ENCODE results near the gene AJAP1.

The AJAP1 gene

GRCh38 chr1:4796161-4797015, 142.0 kb downstream of the AJAP1 start:
- DNase-seq (ENCODE audit: low read depth, low spot score) = no peak
- no peak overlapping the region for H3K27ac ChIP-seq

- DNase-seq (ENCODE audit: low read depth, low spot score) = no peak
- H3K27ac ChIP-seq = no peak overlapping the region
These were observed 142.6 kb downstream of the AJAP1 start for GRCh38 chr1:4797016-4797410.

- no peak for DNase-seq (ENCODE audit: low read depth, low spot score)
- no peak overlapping the region for H3K27ac ChIP-seq
These were observed 143.0 kb downstream of the AJAP1 start for GRCh38 chr1:4797429-4797828.

DNA sequence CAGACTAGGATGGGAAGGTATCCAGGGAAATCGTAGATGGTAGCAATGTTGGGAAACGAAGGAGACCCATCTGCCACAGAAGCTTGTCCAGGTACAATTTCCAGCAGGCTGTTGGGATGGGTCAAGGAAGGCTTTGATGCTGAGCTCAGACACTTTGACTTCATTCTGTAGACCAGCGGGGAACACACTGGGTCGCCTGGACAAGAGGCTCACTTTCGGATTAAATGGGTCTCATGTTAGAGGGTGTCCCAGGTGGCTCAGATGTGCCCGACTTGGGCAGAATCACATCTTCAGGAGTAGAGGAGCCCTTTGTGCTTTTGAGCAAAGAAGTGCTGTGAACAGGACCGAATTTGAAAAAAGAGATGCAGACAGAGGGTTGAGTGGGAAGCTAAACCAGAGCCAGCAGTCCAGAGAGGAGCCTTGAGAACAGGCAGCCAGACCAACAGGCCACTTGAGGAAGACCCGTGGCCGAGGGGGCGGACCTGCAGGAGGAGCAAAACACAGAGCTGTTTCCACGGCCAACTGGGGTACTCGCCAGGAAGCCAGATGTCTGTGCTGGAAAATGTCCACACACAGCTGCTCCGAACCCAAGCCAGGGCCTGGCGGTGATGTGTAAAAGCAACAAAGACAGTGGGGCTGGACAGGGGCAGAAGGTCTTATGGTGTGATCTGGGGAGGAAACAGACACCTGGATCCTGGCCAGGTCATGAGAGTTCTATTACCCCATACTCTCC, 146.9 kb downstream of the AJAP1 start:
- no peak overlapping the region for H3K27ac ChIP-seq
- DNase-seq (ENCODE audit: low read depth, low spot score) = no peak

DNA sequence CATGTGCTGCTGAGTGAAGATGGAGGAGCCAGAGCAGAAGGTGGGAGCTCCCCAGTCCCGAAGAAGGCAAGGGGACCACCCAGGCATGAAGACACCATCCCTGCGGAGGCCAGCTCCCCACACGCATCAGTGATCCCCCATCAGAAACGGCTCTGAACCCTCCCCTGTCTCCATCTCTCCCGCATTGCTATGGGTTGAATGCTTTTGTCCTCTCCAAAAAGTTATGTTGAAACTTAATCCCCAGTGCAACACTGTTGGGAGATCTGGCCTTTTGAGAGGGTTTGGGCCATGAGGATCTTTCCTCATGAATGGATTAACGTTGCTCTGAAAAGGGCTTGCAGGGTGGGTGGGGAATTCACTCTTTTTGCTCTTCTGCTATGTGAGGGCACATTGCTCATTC, 147.6 kb downstream of the AJAP1 start:
- no peak for DNase-seq (ENCODE audit: low read depth, low spot score)
- no peak overlapping the region for H3K27ac ChIP-seq

- H3K27ac ChIP-seq = no peak overlapping the region
These were observed 148.9 kb downstream of the AJAP1 start for GRCh38 chr1:4803335-4803734.

GRCh38 chr1:4805987-4806386, 151.6 kb downstream of the AJAP1 start:
- H3K27ac ChIP-seq = no peak overlapping the region
- no peak for DNase-seq (ENCODE audit: low read depth, low spot score)

More at GRCh38 chr1:4803335-4803734, 148.9 kb downstream of the AJAP1 start:
- no peak for DNase-seq (ENCODE audit: low read depth, low spot score)

DNA sequence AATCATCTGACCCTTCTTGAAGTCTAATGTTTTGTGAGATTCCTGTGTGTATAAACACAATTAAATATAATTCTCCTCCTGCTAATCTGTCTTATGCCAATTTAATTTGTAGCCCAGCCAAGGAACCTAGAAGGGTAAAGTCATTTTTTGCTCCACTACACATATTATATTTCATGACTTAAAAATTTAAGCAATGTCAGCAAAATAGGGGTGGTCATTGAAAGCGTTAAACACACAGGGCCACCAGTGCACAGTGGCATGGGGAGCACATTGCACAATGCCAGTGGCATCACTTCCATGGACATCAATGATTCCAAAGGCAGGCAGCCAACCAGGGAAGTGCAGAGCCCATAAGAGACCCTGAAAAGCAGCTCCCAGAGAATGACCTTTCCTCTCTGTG, 166.1 kb downstream of the AJAP1 start:
- H3K27ac ChIP-seq = no peak overlapping the region
- no peak for DNase-seq (ENCODE audit: low read depth, low spot score)

- H3K27ac ChIP-seq = no peak overlapping the region
- DNase-seq (ENCODE audit: low read depth, low spot score) = no peak
These were observed 171.5 kb downstream of the AJAP1 start for GRCh38 chr1:4825800-4826450.

DNA sequence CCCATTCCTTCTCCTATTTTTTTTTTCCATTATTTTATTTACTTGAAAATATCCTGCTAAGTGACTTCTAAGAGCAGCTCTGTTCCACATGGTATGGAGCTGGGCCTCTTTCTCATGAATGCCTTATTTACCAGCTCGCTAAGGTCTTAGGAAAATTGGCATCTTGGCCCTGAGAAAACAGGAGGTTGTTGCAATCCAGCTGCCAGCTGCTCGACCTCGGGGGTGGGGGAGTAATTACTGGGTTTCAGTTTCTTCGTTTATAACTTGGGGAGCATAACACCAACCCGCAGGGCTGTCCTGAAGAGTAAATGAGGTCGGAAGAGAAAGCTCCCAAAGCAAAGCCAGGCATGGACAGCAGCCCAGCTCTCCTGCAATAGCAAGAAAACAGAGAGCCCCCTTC, 176.3 kb downstream of the AJAP1 start:
- DNase-seq (ENCODE audit: low read depth, low spot score) = no peak
- H3K27ac ChIP-seq = no peak overlapping the region

DNA sequence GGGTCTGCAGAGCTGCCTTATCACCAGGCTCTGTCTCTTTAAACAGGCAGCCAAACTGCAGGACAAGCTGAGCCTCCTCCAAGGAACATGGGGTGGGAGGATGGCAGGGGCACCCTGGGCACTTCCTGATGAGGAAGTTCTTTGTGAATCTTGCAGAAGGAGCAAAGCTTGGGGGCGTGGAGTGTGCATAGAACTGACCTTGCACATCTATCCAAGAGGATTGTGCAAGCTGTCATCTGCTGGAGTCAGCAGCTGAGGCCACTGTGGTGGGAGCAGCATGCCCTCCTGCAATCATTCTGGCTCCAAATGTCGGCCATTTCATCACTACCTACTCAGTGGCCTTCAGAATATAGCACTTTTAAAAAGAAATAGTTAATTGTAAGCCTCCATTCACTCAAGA, 182.2 kb downstream of the AJAP1 start:
- no peak for DNase-seq (ENCODE audit: low read depth, low spot score)
- no peak overlapping the region for H3K27ac ChIP-seq

DNA sequence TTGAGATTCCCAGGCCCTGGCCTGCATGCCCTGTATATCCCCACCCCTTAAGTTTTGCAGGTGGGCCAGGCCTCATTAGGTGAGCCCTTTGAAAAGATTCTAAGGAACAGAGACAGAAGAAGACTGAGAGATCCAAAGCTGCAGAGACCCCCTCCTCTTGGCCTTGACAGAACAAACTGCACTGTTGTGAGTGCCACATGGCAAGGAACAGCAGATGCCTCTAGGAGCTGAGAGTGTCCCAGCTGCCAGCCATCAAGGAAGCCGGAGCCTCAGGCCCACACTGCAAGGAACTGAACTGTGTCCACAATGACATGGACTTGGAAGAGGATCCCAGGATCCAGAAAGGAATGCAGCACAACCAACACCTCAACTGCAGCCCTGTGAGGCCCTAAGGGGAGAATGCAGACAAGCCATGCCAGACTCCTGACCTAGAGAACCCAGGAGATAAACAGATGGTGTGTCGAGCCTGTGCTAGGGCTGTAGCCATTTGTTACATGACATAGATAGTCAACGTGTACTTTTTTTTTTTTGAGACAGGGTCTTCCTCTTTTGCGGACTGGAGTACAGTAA, 182.7 kb downstream of the AJAP1 start:
- no peak for DNase-seq (ENCODE audit: low read depth, low spot score)
- peak overlapping the region; percentile 91 for H3K27ac ChIP-seq

- peak; percentile 73 for DNase-seq (ENCODE audit: low read depth, low spot score)
- H3K27ac ChIP-seq = peak overlapping the region; percentile 91
These were observed 183.3 kb downstream of the AJAP1 start for GRCh38 chr1:4837752-4838151.

DNA sequence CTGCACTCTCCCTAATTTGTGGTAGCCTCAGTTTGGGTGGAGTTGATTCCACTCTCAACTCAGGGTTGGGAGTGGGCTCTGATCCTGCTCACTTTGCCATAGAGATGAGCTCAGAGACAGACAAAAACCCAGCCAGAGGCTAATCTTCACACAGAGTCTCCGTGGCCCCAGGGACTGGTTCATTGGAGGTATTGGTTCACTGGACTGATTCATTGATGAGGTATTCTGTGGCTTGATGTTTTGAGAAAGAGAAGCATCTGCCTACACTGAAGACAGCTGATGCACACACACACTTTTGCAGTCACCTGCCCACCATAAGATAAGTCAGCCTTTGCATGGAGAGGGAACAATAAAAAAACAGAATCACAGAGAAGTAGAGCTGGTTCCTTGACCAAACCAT, 183.8 kb downstream of the AJAP1 start:
- peak overlapping the region; percentile 91 for H3K27ac ChIP-seq

More for the DNA sequence above, 183.8 kb downstream of the AJAP1 start:
- DNase-seq (ENCODE audit: low read depth, low spot score) = peak; percentile 78

Data from epithelial cell of prostate (primary cell).